Endothelial cell (in vitro differentiated cells): ENCODE results near the gene VAPB. TPM values are rescaled to one million over a fixed set of nuclear protein-coding genes. Genes with fewer than 3 reads are reported as not detected.

Source experiments
- DNase-seq: peaks from one replicate; pipeline ENCODE4 v3.0.0; 2021; ENCODE audit warnings: low spot score
- H3K27ac Mint-ChIP-seq: one replicate; pipeline ENCODE4 v1.8.0; 2021; ENCODE audit warnings: mixed read lengths, inconsistent platforms; ENCODE audit not compliant: unreplicated experiment
- H3K27me3 Mint-ChIP-seq: one replicate; pipeline ENCODE4 v1.8.0; 2021; ENCODE audit warnings: mild to moderate bottlenecking, moderate library complexity, mixed read lengths, inconsistent platforms; ENCODE audit not compliant: unreplicated experiment
- H3K36me3 Mint-ChIP-seq: one replicate; pipeline ENCODE4 v1.8.0; 2021; ENCODE audit warnings: mild to moderate bottlenecking, low read depth, mixed read lengths, inconsistent platforms; ENCODE audit not compliant: unreplicated experiment
- H3K4me1 Mint-ChIP-seq: one replicate; pipeline ENCODE4 v1.8.0; 2021; ENCODE audit warnings: mild to moderate bottlenecking, mixed read lengths, inconsistent platforms; ENCODE audit not compliant: unreplicated experiment
- H3K4me3 Mint-ChIP-seq: one replicate; pipeline ENCODE4 v1.8.0; 2021; ENCODE audit warnings: mild to moderate bottlenecking, mixed read lengths, inconsistent platforms; ENCODE audit not compliant: unreplicated experiment
- H3K9me3 Mint-ChIP-seq: one replicate; pipeline ENCODE4 v1.8.0; 2021; ENCODE audit warnings: mixed read lengths, inconsistent platforms; ENCODE audit not compliant: unreplicated experiment
- CTCF ChIP-seq: fragments of 200-600 bp; sonication (generic); IDR thresholded peaks from one replicate; pipeline ENCODE4 v1.5.0; 2021; ENCODE audit warnings: antibody characterized with exemption; ENCODE audit not compliant: unreplicated experiment
- total RNA-seq: library from RNA; stranded (reverse); fragmentation: NEBNext Ultra II Directional; extraction: Animal tissue kit (Norgen Biotek cat#: 25700); gene quantifications from one replicate; pipeline ENCODE4 v1.2.1, GENCODE V29; 2021; ENCODE audit not compliant: unreplicated experiment

The VAPB gene
- total RNA-seq, 1 donor from 2014 or later = 55.5 TPM

- Mint-ChIP-seq H3K27me3 (peaks cover 4% of the 10 kb centered on the region), H3K9me3 (no peaks in the 10 kb centered on the region), H3K36me3 (peaks cover 7% of the 10 kb centered on the region), H3K4me3 (no peak overlapping the region), H3K27ac (no peak overlapping the region), H3K4me1 (peaks cover 19% of the 10 kb centered on the region)
- DNase-seq = no peak
- no peak for TF ChIP-seq CTCF
These were observed 4.3 kb downstream of the VAPB start for GRCh38 chr20:58393299-58393698.

- TF ChIP-seq CTCF = no peak
- H3K4me3 Mint-ChIP-seq = no peak overlapping the region
- H3K36me3 Mint-ChIP-seq = peaks cover 5% of the 10 kb centered on the region
- H3K27ac Mint-ChIP-seq = no peak overlapping the region
- peaks cover 18% of the 10 kb centered on the region for H3K4me1 Mint-ChIP-seq
- H3K27me3 Mint-ChIP-seq = peaks cover 1% of the 10 kb centered on the region
- DNase-seq = no peak
- no peaks in the 10 kb centered on the region for H3K9me3 Mint-ChIP-seq
These were observed 5.8 kb downstream of the VAPB start for GRCh38 chr20:58394801-58395200.

- Mint-ChIP-seq H3K4me1 (peaks cover 13% of the 10 kb centered on the region), H3K27me3 (no peaks in the 10 kb centered on the region), H3K36me3 (peaks cover 3% of the 10 kb centered on the region), H3K27ac (no peak overlapping the region), H3K4me3 (no peak overlapping the region), H3K9me3 (no peaks in the 10 kb centered on the region)
- DNase-seq = no peak
- TF ChIP-seq CTCF = no peak
These were observed 6.6 kb downstream of the VAPB start for GRCh38 chr20:58395604-58396003.

- H3K36me3 Mint-ChIP-seq = no peaks in the 10 kb centered on the region
- H3K4me3 Mint-ChIP-seq = no peak overlapping the region
- no peak for DNase-seq
- no peak overlapping the region for H3K27ac Mint-ChIP-seq
- H3K9me3 Mint-ChIP-seq = no peaks in the 10 kb centered on the region
- peaks cover 9% of the 10 kb centered on the region for H3K4me1 Mint-ChIP-seq
- no peak for TF ChIP-seq CTCF
- no peaks in the 10 kb centered on the region for H3K27me3 Mint-ChIP-seq
These were observed 8.4 kb downstream of the VAPB start for GRCh38 chr20:58397429-58397828.

- no peaks in the 10 kb centered on the region for H3K27me3 Mint-ChIP-seq
- no peaks in the 10 kb centered on the region for H3K9me3 Mint-ChIP-seq
- TF ChIP-seq CTCF = no peak
- no peak overlapping the region for H3K27ac Mint-ChIP-seq
- no peak overlapping the region for H3K4me3 Mint-ChIP-seq
- peaks cover 6% of the 10 kb centered on the region for H3K4me1 Mint-ChIP-seq
- no peaks in the 10 kb centered on the region for H3K36me3 Mint-ChIP-seq
- DNase-seq = no peak
These were observed 9.2 kb downstream of the VAPB start for GRCh38 chr20:58398254-58398653.
